GM23338 (cell line): ENCODE results near the gene IGSF22.

Source experiments
- CREB1 ChIP-seq: fragments of 250-450 bp; sonication (Bioruptor Pico); IDR thresholded peaks from 2 replicates; pipeline ENCODE4 v1.5.0; 2020; ENCODE audit warnings: low read depth, mild to moderate bottlenecking, moderate library complexity
- CTCF ChIP-seq, 2 experiments: fragments of 200-600 bp in 1 of 2; sonication (generic) in 1 of 2; conservative IDR thresholded peaks; 2 replicates each; pipeline versions ENCODE4 v1.5.1 to v1.6.1; 2016 to 2017; ENCODE audit warnings: antibody characterized with exemption in 2 of 2, low read depth in 2 of 2, mild to moderate bottlenecking in 2 of 2, moderate library complexity in 1 of 2
- EZH2 ChIP-seq: fragments of 200-600 bp; sonication (generic); IDR thresholded peaks from one replicate; pipeline ENCODE4 v1.8.0; 2017; ENCODE audit warnings: antibody characterized with exemption, mild to moderate bottlenecking, low read depth; ENCODE audit not compliant: unreplicated experiment
- EZH2phosphoT487 ChIP-seq: fragments of 200-600 bp; sonication (generic); IDR thresholded peaks from one replicate; pipeline ENCODE4 v1.8.1; 2018; ENCODE audit warnings: antibody characterized with exemption; ENCODE audit not compliant: unreplicated experiment
- JUNB ChIP-seq: IDR thresholded peaks from one replicate; pipeline ENCODE4 v1.6.1; 2016; ENCODE audit warnings: antibody characterized with exemption; ENCODE audit not compliant: unreplicated experiment
- POLR2AphosphoS5 ChIP-seq: IDR thresholded peaks from 2 replicates; pipeline ENCODE4 v1.6.1; 2016; ENCODE audit warnings: antibody characterized with exemption, low read depth
- ZNF114 ChIP-seq: fragments of 250-450 bp; sonication (Bioruptor Pico); IDR thresholded peaks from 2 replicates; pipeline ENCODE4 v1.5.0; 2020; ENCODE audit warnings: mild to moderate bottlenecking, moderate library complexity
- ZNF331 ChIP-seq: fragments of 250-450 bp; sonication (Bioruptor Pico); IDR thresholded peaks from 2 replicates; pipeline ENCODE4 v1.5.0; 2020; ENCODE audit warnings: low read depth, mild to moderate bottlenecking, moderate library complexity

GRCh38 chr11:18704045-18704645, 21.8 kb downstream of the IGSF22 start:
- TF ChIP-seq CTCF (conservative IDR thresholded peaks at IDR 0.05; ENCODE audit: low read depth in 2 of 2), result no peak
- no peak for TF ChIP-seq POLR2AphosphoS5
- TF ChIP-seq CREB1 (CRISPR knock-in tag), result no peak
- TF ChIP-seq EZH2phosphoT487, result no peak
- no peak for TF ChIP-seq EZH2
- TF ChIP-seq JUNB, result no peak
- TF ChIP-seq ZNF331, result no peak
- no peak for TF ChIP-seq ZNF114 (CRISPR knock-in tag)
